GM19467 (cell line): ENCODE results near the gene BCL2L2.
"Not testable (repeated sequence)": the region's sequence is repeated elsewhere in the genome, so short reads cannot be mapped to it uniquely, and the experiment has no call there.

Experiments
- ATAC-seq: cut with Tn5 transposase; IDR thresholded peaks from one replicate; pipeline ENCODE4 v1.9.1; 2021; ENCODE audit warnings: mild to moderate bottlenecking, moderate library complexity; ENCODE audit not compliant: unreplicated experiment

BCL2L2 gene

DNA sequence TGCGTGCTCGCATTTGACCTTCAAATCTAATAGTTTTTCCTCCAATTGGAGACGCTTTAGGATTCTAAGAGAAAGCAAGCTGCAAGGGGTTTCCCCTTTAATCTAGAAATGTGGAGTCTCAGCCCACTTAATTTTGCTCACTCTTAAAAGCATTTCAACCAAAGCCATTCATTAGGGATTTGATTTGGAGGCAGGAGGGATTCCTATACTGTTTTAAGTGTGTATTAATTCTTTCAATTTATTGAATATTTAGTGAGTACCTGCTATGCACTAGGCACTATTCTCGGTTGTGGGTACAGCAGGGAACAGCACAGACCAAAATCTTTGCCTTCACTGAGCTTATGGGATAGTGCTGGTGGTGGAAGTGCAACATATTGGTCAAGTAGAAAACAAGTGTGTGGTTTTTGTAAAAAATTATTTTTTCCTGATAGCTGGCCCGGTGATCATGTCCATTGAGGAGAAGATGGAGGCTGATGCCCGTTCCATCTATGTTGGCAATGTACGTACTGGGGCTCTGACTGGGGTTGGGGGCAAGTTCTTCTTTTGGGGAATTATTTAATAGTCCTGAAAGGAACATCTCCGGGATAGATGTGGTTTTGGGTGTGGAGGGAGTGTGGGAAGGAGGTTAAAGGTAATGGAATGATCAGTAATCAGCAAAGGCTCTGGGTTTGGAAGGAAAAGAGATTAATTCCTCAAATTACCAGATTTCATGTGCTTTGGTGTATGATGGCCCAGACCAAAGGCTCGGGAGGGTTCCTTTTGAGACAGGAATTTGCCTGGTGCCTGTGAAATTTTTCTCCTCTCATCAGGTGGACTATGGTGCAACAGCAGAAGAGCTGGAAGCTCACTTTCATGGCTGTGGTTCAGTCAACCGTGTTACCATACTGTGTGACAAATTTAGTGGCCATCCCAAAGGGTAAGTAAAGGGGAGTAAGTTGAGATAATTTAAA lies 16.2 kb downstream of the BCL2L2 start:
- ATAC-seq, result no peak

DNA sequence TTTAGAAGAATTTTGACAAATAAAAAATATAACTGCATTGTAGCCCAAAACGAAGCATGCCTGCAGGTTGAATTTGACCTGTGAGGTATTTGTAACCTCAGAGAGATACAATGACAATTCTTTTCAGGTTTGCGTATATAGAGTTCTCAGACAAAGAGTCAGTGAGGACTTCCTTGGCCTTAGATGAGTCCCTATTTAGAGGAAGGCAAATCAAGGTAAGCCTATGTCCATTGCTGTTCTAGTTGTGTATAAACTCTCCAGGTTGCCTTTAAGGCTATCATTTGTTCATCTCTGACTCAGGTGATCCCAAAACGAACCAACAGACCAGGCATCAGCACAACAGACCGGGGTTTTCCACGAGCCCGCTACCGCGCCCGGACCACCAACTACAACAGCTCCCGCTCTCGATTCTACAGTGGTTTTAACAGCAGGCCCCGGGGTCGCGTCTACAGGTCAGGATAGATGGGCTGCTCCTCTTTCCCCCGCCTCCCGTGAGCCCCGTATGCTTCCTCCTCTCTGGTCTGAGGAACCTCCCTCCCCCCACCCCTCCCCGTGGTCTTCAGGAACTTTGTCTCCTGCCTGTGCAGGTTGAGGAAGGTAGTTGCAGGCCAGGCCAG lies 17.3 kb downstream of the BCL2L2 start:
- no peak for ATAC-seq

DNA sequence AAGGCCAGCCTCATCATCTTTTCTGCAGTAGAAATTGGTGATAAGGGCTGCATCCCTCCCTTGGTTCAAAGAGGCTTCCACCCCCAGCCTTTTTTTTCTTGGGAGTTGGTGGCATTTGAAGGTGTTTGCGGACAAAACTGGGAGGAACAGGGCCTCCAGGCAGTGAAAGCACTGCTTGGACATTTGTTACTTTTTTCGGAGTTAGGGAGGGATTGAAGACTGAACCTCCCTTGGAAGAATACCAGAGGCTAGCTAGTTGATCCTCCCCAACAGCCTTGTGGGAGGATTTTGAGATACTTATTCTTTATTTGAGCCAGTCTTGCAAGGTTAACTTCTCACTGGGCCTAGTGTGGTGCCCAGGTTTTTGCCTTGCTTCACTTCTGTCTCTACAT lies 17.8 kb downstream of the BCL2L2 start:
- ATAC-seq, result no peak

DNA sequence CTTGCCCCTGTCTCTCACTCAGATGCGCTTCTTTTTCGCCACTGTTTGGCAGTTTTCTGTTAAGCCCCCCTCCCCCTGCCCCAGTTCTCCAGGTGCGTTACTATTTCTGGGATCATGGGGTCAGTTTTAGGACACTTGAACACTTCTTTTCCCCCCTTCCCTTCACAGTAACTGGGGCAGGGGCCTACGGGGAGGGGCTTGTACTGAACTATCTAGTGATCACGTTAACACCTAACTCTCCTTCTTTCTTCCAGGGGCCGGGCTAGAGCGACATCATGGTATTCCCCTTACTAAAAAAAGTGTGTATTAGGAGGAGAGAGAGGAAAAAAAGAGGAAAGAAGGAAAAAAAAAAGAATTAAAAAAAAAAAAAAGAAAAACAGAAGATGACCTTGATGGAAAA lies 18.4 kb downstream of the BCL2L2 start:
- no peak for ATAC-seq

DNA sequence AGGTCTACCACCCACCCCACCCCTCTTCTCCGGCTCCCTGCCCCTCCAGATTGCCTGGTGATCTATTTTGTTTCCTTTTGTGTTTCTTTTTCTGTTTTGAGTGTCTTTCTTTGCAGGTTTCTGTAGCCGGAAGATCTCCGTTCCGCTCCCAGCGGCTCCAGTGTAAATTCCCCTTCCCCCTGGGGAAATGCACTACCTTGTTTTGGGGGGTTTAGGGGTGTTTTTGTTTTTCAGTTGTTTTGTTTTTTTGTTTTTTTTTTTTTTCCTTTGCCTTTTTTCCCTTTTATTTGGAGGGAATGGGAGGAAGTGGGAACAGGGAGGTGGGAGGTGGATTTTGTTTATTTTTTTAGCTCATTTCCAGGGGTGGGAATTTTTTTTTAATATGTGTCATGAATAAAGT lies 19.1 kb downstream of the BCL2L2 start:
- not testable (repeated sequence) for ATAC-seq

DNA sequence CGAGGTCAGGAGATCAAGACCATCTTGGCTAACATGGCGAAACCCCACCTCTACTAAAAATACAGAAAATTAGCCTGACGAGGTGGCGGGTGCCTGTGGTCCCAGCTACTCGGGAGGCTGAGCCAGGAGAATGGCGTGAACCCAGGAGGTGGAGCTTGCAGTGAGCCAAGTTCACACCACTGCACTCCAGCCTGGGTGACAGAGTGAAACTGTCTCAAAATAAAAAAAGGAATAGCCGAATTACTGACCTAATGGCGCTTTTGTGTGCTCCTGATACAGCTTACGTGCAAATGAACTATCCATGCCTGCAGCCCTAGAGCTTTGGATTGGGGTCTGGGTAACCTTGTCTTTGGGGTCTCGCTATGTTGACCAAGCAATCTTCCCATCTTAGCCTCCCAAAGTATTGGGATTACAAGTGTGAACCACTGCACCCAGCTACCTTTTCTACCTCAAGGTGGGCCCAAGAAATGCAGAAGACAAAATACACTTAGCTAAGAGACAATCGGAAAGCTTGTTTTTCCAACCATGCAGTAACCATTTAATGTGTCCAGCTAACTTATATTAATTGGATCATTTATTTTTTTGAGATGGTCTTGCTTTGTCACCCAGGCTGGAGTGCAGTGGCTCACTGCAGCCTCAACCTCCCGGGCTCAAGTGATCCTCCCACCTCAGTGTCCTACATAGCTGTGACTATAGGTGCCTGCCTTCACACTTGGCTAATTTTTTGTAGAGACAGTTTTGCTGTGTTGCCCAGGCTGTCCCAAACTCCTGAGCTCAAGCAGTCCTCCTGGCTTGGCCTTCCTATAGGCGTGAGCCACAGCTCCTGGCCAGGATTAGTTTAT lies 20.1 kb downstream of the BCL2L2 start:
- no peak for ATAC-seq

DNA sequence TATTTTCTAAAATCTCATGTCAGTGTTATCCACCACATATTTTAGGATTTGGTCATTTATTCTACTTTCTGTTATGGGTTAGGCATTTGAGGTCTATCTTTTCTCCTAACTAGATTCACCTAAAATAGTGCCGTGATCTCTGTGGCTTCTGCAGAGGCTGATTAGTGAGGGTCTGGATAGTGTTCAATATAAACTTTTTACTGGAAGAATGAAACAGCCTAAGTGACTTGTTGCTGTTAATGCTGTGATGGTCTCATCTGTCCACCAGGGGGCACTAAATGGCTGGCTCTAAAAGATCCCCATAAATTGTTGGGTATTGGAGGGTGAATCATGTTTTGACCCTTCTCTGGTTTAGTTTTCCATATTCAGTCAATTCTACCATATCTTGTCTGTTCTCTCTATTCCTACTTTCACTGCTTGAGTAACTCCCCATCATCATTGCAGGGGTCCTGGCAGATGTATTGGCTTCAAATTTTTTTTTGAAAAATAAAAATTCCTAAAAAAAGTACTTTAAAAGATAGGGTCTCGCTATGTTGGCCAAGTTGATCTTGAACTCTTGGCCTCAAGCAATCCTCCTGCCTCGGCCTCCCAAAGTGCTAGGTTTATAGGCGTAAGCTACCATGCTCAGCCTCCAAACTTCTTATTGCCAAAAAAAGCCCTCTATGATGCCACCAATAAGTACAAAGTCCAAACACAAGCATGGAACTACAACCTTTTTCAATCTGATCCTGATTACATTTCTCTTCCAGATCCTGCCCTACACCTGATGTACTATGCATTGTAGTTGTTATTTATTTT lies 21.5 kb downstream of the BCL2L2 start:
- no peak for ATAC-seq

DNA sequence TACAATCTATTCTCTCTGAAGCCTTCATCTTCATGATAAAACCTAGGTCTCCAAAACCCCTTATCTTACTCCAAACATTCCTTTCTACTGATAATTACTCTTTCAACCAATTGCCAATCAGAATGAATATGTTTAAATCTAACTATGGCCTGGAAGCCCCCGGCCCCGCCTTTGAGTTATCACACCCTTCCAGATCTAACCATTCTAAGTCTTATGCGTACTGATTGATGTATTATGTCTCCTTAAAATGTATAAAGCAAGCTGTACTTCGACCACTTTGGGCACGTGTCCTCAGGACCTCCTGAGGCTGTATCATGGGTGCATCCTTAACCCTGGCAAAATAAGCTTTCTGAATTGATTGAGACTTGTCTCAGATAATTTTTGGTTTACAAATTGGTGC lies 29.0 kb downstream of the BCL2L2 start:
- ATAC-seq, result no peak

DNA sequence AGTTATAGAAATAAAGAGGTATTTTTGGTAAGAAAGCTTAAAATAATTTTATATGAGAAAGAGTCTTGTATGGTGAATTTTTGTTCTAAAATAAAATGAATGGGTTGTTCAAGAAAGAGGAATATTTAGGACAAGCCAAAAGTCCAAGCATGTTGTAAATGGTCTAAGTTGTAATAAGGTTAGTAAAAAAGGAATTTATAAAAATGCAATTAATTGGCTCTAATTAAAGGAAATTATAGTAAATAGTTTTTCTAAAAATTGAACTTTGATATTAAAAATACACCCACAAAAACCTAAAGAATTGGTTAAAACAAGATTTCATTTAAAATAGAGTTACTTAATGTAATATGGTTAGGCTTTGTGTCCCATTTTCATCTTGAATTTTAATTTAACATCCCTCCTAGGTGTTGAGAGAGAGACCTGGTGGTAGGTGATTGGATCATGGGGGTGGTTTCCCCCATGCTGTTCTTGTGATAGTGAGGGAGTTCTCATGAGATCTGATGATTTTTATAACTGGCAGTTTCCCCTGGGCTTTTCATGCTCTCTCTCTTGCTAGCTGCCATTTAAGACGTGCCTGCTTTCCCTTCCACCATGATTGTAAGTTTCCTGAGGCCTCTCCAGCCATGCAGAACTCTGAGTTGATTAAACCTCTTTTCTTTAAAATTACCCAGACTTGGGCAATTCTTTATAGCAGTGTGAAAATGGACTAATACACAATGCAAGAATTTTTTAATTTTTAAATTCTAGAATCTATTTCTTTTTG lies 33.1 kb downstream of the BCL2L2 start:
- no peak for ATAC-seq

DNA sequence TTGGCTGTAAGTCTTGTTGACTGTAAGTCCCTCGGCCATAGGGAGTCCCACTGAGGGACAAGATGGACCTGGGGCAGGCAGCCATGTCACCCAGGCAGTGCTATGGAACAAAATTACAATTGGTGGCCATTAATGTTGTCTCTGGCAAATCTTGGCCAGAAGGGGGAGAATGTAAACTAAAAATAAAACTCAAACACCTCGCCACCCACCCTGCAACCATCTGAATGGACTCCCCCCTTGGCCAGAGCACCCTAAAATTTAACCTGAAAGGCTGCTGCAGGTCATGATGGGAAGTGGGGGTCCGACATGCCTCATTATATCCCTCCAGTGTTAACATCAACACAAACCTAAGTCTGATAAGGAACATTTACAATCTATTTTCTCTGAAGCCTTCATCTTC lies 37.8 kb downstream of the BCL2L2 start:
- ATAC-seq, result no peak

DNA sequence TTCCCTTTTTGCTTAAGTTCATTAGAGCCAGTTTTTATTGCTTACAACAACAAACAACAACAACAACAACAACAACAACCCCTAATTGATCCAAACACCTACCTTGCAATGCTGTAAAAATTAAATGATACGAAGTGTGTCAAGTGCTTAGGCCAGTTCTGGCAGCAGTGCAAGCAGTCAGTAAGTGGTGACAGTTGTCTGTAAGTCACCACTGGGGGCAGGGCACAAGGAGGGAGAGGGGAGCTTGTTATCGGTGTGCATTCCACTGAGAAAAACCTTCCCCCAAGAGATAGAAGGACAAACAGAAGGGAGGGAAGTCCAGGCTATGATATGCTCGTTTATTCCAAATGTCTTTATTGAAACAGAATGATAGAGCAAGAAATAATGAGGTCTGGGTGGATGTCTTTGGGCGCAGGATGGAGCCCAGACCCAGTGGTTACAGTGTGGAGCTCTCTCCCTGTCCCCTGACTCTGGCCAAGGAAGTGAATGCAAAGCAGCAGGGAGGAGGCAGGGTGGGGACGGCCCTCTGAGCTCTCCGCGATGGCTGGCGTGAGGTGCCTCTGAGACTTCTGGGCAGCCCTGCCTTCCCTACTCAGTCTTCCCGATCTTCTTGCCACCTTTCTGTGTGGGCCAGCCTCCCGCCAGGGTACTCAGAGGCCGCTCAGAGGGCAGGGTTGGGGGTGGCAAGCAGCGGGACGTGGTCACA lies 39.5 kb downstream of the BCL2L2 start:
- ATAC-seq, result no peak

DNA sequence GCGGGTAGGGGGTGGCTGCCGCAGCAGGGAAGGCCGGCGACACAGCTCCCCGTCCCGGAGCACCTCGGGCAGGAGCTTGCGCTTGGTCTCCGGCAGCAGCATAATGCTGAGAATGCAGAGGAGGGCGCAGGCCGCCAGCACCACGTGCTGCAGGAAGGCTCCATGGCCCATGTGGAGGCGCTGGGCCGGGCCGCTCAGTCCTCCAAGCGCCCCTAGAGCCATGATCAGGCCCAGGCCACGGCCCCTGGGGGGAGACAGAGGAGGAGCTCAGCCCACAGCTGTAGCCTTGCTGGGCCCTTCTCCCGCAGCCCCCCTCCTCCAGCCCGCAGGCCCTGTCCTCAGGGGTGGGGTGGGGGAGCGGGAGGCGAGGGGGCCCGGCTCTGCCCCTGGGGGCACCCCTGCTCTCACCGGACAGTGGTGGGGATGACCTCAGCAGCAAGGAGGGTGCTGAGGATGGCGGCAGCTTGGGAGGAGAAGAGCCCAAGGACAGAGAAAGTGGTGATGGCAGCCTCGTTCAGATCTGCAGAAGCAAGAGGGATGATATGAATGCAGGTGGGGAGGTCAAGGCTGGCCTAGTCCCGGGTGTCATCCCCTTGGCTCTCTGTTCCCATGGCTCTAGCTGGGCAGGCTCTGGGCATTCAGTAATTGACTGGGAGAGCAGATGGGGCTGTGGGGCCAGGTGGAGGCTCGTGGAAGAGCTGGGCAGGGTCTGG lies 40.2 kb downstream of the BCL2L2 start:
- no peak for ATAC-seq

DNA sequence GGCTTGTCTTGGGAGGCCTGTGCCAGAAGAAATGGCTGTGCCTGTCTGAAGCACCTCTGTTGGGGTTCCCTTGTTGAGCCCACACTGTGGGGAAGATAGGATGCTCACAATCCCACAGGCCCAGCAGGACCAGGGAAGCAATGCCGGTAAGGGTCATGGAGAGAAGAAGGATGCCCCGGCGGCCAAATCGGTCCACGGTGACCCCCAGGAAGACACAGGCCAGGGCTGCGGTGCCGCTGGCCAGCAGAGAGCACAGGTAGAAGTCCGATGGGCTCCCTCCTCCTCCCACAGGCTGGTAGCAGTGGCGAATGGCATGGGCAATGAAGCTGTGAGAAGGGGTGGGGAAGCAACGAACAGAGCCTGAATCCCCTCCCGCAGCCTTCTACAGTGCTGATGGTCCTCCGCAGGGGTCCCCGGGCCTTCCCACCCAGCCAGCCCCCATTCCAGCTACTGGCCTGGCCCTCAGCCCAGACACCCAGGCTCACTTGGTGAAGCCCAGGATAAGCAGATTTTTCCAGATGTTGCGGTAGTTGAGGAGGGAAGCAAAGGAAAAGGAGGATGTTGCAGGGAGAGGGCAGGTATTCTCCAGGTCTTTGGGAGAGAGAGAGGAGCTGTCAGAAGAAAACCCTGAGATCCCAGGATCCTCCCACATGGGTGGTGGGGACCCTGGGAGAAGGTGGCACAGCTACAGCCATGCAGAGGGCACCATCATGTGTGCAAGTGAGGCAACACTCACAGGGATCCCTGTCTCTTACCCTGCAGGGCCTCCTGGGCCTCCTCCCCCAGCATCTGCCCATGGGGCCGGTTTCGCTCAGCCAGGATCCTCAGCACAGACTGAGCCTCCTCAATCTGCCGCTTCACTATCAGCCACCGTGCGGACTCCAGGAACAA lies 41.0 kb downstream of the BCL2L2 start:
- no peak for ATAC-seq

DNA sequence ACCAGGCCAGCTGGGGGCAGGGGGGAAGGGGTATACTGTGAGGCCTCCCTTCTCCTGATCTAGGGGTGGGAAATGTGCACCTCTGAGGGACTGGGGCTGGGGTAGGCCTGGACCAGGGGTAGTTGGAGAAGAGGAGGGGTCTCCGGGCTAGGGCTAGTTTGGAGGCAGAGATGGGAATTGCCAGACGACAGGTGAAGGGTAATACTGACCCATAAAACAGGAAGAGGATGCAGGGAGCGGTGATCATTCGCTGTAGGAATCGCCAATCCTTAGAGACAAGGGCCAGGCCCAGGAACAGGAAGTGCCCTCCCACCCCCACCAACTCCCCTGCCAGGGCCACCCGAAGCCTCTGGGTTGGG lies 41.6 kb downstream of the BCL2L2 start:
- no peak for ATAC-seq

DNA sequence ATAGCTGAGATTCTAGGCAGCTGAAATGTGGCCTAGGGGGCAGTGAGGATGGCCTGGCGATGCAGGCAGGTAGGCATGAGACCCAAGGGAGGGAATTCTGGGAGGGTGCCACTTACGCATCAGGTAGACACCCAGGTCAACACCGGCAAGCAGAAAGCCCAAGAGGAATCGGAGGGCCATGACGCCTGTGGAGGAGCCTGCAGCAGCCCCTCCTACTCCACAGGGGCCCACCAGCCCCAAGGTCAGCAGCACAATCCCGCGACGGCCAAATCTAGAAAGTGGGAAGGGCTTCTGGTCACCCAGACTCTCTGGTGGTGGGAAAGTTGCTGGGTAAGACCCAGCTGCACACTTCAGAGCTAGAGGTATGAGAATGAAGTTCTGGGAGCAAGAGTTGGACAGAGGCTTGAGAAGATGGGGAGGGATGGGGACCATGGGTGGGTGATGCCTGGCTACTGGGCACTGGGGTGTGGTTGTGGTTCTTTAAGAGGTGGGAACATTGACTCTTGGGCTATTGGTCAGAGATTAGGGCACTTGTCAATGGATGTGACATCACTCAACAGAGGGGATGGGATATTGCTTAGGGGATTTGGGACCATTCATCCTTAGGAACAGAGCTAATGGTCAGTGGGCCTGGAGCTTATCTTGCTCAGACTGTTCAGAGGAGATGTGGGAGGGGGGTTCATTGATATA lies 42.7 kb downstream of the BCL2L2 start:
- no peak for ATAC-seq

DNA sequence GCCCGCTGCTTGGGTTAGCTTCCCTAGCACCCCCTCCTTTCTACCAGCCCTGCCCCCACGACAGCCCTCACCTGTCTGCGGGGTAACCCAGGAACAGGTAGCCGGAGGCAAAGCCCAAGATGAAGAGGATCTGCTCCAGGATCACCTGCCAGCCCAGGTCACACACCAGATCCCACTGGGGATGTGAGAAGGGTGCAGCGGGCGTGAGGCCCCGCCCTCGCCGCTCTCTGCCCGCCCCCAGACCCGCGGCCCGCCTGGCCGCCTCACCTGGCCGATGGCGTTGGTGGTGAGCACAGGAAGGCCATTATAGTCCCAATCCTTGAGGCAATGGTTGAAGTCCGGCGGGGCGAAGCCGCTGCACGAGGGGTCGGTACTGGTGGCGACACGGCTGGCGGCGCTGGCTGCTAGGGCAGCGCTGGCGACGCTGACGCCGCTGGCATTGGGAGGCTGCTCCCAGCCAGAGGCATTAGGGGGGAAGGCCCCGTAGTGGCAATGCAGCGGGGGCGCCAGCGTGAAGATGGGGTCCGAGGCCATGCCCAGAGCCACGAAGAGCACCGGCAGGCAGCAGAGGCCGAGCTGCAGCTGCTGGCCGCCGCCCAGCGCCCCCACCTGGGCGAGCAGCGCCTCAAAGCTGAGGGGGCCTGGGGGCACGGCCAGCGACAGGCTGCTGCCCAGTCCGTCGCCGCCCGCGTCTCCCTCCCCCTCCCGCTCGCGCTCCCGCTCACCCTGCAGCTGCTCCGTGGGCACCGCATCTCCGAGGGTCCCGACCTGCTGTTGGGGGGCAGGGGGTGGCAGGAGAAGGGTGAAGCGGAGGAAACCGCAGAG lies 45.3 kb downstream of the BCL2L2 start:
- no peak for ATAC-seq
